Body of pancreas (tissue), 4 donors: ENCODE measurements around the gene SHKBP1. TPM values are rescaled to one million over a fixed set of nuclear protein-coding genes. Genes with fewer than 3 reads are reported as not detected.

ENCODE experiments used
- ATAC-seq: fragments of 150-250 bp; one replicate; pipeline ENCODE4 v1.9.1; 2016
- DNase-seq, 4 donors: peaks; one replicate each; pipeline ENCODE4 v3.0.0-alpha.2; 2019
- H3K27ac ChIP-seq, 4 donors: fragments of 200-600 bp; sonication (generic); 1 replicate in 3 of 4; 2 replicates in 1 of 4; pipeline versions ENCODE4 v1.5.1 to v1.6.1; 2016 to 2019; ENCODE audit warnings: mild to moderate bottlenecking in 1 of 4, mixed read lengths in 1 of 4, moderate library complexity in 1 of 4
- H3K27me3 ChIP-seq, 2 donors: fragments of 200-600 bp; sonication (generic); one replicate each; pipeline ENCODE4 v1.6.0; 2016; ENCODE audit warnings: mild to moderate bottlenecking in 1 of 2
- H3K36me3 ChIP-seq, 2 donors: fragments of 200-600 bp; sonication (generic); replicated peaks in 1 of 2; 2 replicates each; pipeline ENCODE4 v1.5.1; 2016; ENCODE audit warnings: low read depth in 2 of 2; ENCODE audit not compliant: insufficient read depth in 1 of 2
- H3K4me1 ChIP-seq: fragments of 200-600 bp; sonication (generic); one replicate; pipeline ENCODE4 v1.6.0; 2016
- H3K4me3 ChIP-seq, 2 donors: fragments of 200-600 bp; sonication (generic); 1 replicate in 1 of 2; 2 replicates in 1 of 2; pipeline ENCODE4 v1.5.1; 2016 to 2019
- H3K9me3 ChIP-seq, 3 donors: fragments of 200-600 bp; sonication (generic); 1 replicate in 2 of 3; 2 replicates in 1 of 3; pipeline ENCODE4 v1.5.1; 2016
- CTCF ChIP-seq, 7 experiments: fragments of 450-650 bp in 4 of 7; fragments of 200-600 bp in 3 of 7; sonication (generic) in 3 of 7; IDR thresholded peaks; one replicate each; pipeline ENCODE4 v1.5.1; 2016 to 2019; ENCODE audit warnings: antibody characterized with exemption in 7 of 7
- POLR2A ChIP-seq, 3 donors: fragments of 450-650 bp; IDR thresholded peaks; one replicate each; pipeline ENCODE4 v1.6.1; 2016; ENCODE audit warnings: antibody characterized with exemption in 3 of 3, mild to moderate bottlenecking in 2 of 3
- WGBS, 2 donors: methylation state at CpG; one replicate each; pipeline ENCODE4 v1.1.5; 2017; 5-methylcytosine and 5-hydroxymethylcytosine counted together
- intact Hi-C: fragments of 100-400 bp; cut with DNase I; formaldehyde crosslinking; loops from one replicate; pipeline ENCODE4 v1.15.1; 2023
- total RNA-seq, 2 donors: library from RNA; depleted of rRNA; stranded (reverse); fragments of >200 nt; gene quantifications; one replicate each; pipeline ENCODE4 v1.1.0, GENCODE V29; 2016

SHKBP1 gene
- total RNA-seq, 2 donors from 2014 or later = 43.3 to 63.6 TPM

GRCh38 chr19:40583283-40583682 lies 6.6 kb downstream of the SHKBP1 start:
- intact Hi-C loops = no loop called here
- 91 to 93% methylated on average over 7 to 12 of the region's 14 CpGs for WGBS, 2 donors
- TF ChIP-seq CTCF (IDR thresholded peaks at IDR 0.05) (no peak), POLR2A (IDR thresholded peaks at IDR 0.05) (no peak)
- no peak overlapping the region for H3K4me3 ChIP-seq
- H3K4me1 ChIP-seq = peaks cover 2% of the 10 kb centered on the region
- H3K36me3 ChIP-seq = peaks cover 6 to 8% of the 10 kb centered on the region in 2 donors
- H3K9me3 ChIP-seq = no peaks in the 10 kb centered on the region
- no peak overlapping the region for H3K27ac ChIP-seq
- DNase-seq (no peak), ATAC-seq (no peak)
- H3K27me3 ChIP-seq = no peaks in the 10 kb centered on the region

- TF ChIP-seq POLR2A (IDR thresholded peaks at IDR 0.05) = no peak
- H3K27ac ChIP-seq = no peak overlapping the region
- no peaks in the 10 kb centered on the region for H3K27me3 ChIP-seq
- H3K36me3 ChIP-seq = peaks cover 6 to 8% of the 10 kb centered on the region in 2 donors
- ATAC-seq = no peak
- H3K4me3 ChIP-seq = no peak overlapping the region
- intact Hi-C loops = no loop called here
- no peaks in the 10 kb centered on the region for H3K9me3 ChIP-seq
- WGBS, 2 donors = 88 to 93% methylated on average over 5 of the region's 5 CpGs
- DNase-seq = no peak
- no peaks in the 10 kb centered on the region for H3K4me1 ChIP-seq
Observed at GRCh38 chr19:40584007-40584406, 7.3 kb downstream of the SHKBP1 start.

- WGBS, 2 donors = 72 to 90% methylated on average over 11 of the region's 11 CpGs
- intact Hi-C loops = no loop called here
- Histone ChIP-seq H3K27me3 (no peaks in the 10 kb centered on the region), H3K4me1 (no peaks in the 10 kb centered on the region), H3K36me3 (peaks cover 2 to 5% of the 10 kb centered on the region in 2 donors), H3K27ac (no peak overlapping the region), H3K4me3 (no peak overlapping the region), H3K9me3 (no peaks in the 10 kb centered on the region)
- TF ChIP-seq POLR2A (IDR thresholded peaks at IDR 0.05) = no peak
- TF ChIP-seq CTCF (IDR thresholded peaks at IDR 0.05) = no peak
- ATAC-seq = no peak
- peak in 1 of 4 donors; percentile 30 for DNase-seq
Observed at GRCh38 chr19:40585241-40585981, 8.7 kb downstream of the SHKBP1 start.

GRCh38 chr19:40585982-40586422 lies 9.3 kb downstream of the SHKBP1 start:
- Histone ChIP-seq H3K4me1 (no peaks in the 10 kb centered on the region), H3K36me3 (peaks cover 0 to 4% of the 10 kb centered on the region in 2 donors), H3K27me3 (no peaks in the 10 kb centered on the region), H3K4me3 (no peak overlapping the region), H3K9me3 (no peaks in the 10 kb centered on the region), H3K27ac (no peak overlapping the region)
- no peak for DNase-seq
- TF ChIP-seq POLR2A (IDR thresholded peaks at IDR 0.05) (no peak), CTCF (IDR thresholded peaks at IDR 0.05) (no peak)
- 71 to 88% methylated on average over 2 of the region's 2 CpGs for WGBS, 2 donors
- no peak for ATAC-seq
- intact Hi-C loops = no loop called here

- no peaks in the 10 kb centered on the region for H3K9me3 ChIP-seq
- peaks cover 0 to 2% of the 10 kb centered on the region in 2 donors for H3K36me3 ChIP-seq
- H3K27me3 ChIP-seq = no peaks in the 10 kb centered on the region
- no peak overlapping the region for H3K27ac ChIP-seq
- no peak overlapping the region for H3K4me3 ChIP-seq
- intact Hi-C loops = no loop called here
- 95 to 96% methylated on average over 11 to 14 of the region's 14 CpGs for WGBS, 2 donors
- TF ChIP-seq POLR2A (IDR thresholded peaks at IDR 0.05) (no peak), CTCF (IDR thresholded peaks at IDR 0.05) (no peak)
- ATAC-seq = no peak
- H3K4me1 ChIP-seq = no peaks in the 10 kb centered on the region
- DNase-seq = no peak
Observed at GRCh38 chr19:40586611-40587010, 9.9 kb downstream of the SHKBP1 start.
